ENCODE measurements around the gene ANKRD13B.

ANKRD13B gene

GRCh38 chr17:29630630-29631193, 37.8 kb downstream of the ANKRD13B start:
- H3K27ac ChIP-seq, result no peak overlapping the region
- H3K27me3 ChIP-seq (replicated peaks), result no peaks in the 10 kb centered on the region
- TF ChIP-seq CTCF (IDR thresholded peaks at IDR 0.05; ENCODE audit: low read depth, low read length, missing control alignments), result no peak
- in situ Hi-C loops (cut with HindIII; ENCODE audit: low pct_ligation_motif_present, low sequenced_read_pairs), result no loop called here
- peaks cover 6% of the 10 kb centered on the region for H3K36me3 ChIP-seq (replicated peaks)
- DNase-seq, result no peak
- H3K4me3 ChIP-seq (ENCODE audit: low read depth, low read length), result no peak overlapping the region

- Histone ChIP-seq H3K27ac (no peak overlapping the region), H3K36me3 (replicated peaks) (peaks cover 6% of the 10 kb centered on the region), H3K27me3 (replicated peaks) (no peaks in the 10 kb centered on the region), H3K4me3 (ENCODE audit: low read depth, low read length) (no peak overlapping the region)
- DNase-seq, result no peak
- in situ Hi-C loops (cut with HindIII; ENCODE audit: low pct_ligation_motif_present, low sequenced_read_pairs), result no loop called here
- TF ChIP-seq CTCF (IDR thresholded peaks at IDR 0.05; ENCODE audit: low read depth, low read length, missing control alignments), result no peak
Observed at GRCh38 chr17:29633886-29634285, 41.0 kb downstream of the ANKRD13B start.

GRCh38 chr17:29640413-29640812, 47.5 kb downstream of the ANKRD13B start:
- Histone ChIP-seq H3K27me3 (replicated peaks) (no peaks in the 10 kb centered on the region), H3K27ac (peak overlapping the region; percentile 49), H3K4me3 (ENCODE audit: low read depth, low read length) (no peak overlapping the region), H3K36me3 (replicated peaks) (no peaks in the 10 kb centered on the region)
- TF ChIP-seq CTCF (IDR thresholded peaks at IDR 0.05; ENCODE audit: low read depth, low read length, missing control alignments), result no peak
- in situ Hi-C loops (cut with HindIII; ENCODE audit: low pct_ligation_motif_present, low sequenced_read_pairs), result no loop called here
- DNase-seq, result peak; percentile 57

- no peak for TF ChIP-seq CTCF (IDR thresholded peaks at IDR 0.05; ENCODE audit: low read depth, low read length, missing control alignments)
- Histone ChIP-seq H3K27ac (peak overlapping the region; percentile 6), H3K4me3 (ENCODE audit: low read depth, low read length) (no peak overlapping the region), H3K36me3 (replicated peaks) (no peaks in the 10 kb centered on the region), H3K27me3 (replicated peaks) (no peaks in the 10 kb centered on the region)
- DNase-seq, result no peak
- in situ Hi-C loops (cut with HindIII; ENCODE audit: low pct_ligation_motif_present, low sequenced_read_pairs), result no loop called here
Observed at GRCh38 chr17:29640981-29641642, 48.2 kb downstream of the ANKRD13B start.

GRCh38 chr17:29642171-29642611, 49.3 kb downstream of the ANKRD13B start:
- no peaks in the 10 kb centered on the region for H3K27me3 ChIP-seq (replicated peaks)
- no peak for TF ChIP-seq CTCF (IDR thresholded peaks at IDR 0.05; ENCODE audit: low read depth, low read length, missing control alignments)
- in situ Hi-C loops (cut with HindIII; ENCODE audit: low pct_ligation_motif_present, low sequenced_read_pairs), result no loop called here
- DNase-seq, result no peak
- no peak overlapping the region for H3K4me3 ChIP-seq (ENCODE audit: low read depth, low read length)
- no peaks in the 10 kb centered on the region for H3K36me3 ChIP-seq (replicated peaks)
- H3K27ac ChIP-seq, result no peak overlapping the region

- no peak overlapping the region for H3K27ac ChIP-seq
- no peaks in the 10 kb centered on the region for H3K27me3 ChIP-seq (replicated peaks)
- DNase-seq, result no peak
- in situ Hi-C loops (cut with HindIII; ENCODE audit: low pct_ligation_motif_present, low sequenced_read_pairs), result no loop called here
- peaks cover 4% of the 10 kb centered on the region for H3K36me3 ChIP-seq (replicated peaks)
- TF ChIP-seq CTCF (IDR thresholded peaks at IDR 0.05; ENCODE audit: low read depth, low read length, missing control alignments), result no peak
- H3K4me3 ChIP-seq (ENCODE audit: low read depth, low read length), result no peak overlapping the region
Observed at GRCh38 chr17:29643817-29644160, 50.9 kb downstream of the ANKRD13B start.
